GM21381 (cell line): ENCODE measurements around the gene ASNSD1.

Experiments used
- ATAC-seq: cut with Tn5 transposase; IDR thresholded peaks from one replicate; pipeline ENCODE4 v1.9.1; 2021; ENCODE audit warnings: mild to moderate bottlenecking, moderate library complexity; ENCODE audit not compliant: unreplicated experiment

The ASNSD1 gene

GRCh38 chr2:189661148-189661956 lies at the start of gene ASNSD1:
Gene ASNSD1 (plus strand): TSS chr2:189661459. CDS start chr2:189666133, 4,674 bp downstream.
- ATAC-seq, result peak; percentile 91

GRCh38 chr2:189613077-189613636 lies 48.1 kb upstream of the ASNSD1 start:
- no peak for ATAC-seq

GRCh38 chr2:189613650-189614420 lies 47.4 kb upstream of the ASNSD1 start:
- ATAC-seq, result no peak

GRCh38 chr2:189614585-189614984 lies 46.7 kb upstream of the ASNSD1 start:
- ATAC-seq, result no peak

GRCh38 chr2:189618197-189618596 lies 43.1 kb upstream of the ASNSD1 start:
- no peak for ATAC-seq

GRCh38 chr2:189621781-189622180 lies 39.5 kb upstream of the ASNSD1 start:
- no peak for ATAC-seq

- no peak for ATAC-seq
Observed at GRCh38 chr2:189623049-189623448, 38.2 kb upstream of the ASNSD1 start.

GRCh38 chr2:189624648-189625355 lies 36.5 kb upstream of the ASNSD1 start:
- no peak for ATAC-seq

GRCh38 chr2:189625636-189626035 lies 35.6 kb upstream of the ASNSD1 start:
- no peak for ATAC-seq

GRCh38 chr2:189627789-189628188 lies 33.5 kb upstream of the ASNSD1 start:
- no peak for ATAC-seq

GRCh38 chr2:189628817-189629530 lies 32.3 kb upstream of the ASNSD1 start:
- no peak for ATAC-seq

- ATAC-seq, result no peak
Observed at GRCh38 chr2:189629531-189630453, 31.5 kb upstream of the ASNSD1 start.

- no peak for ATAC-seq
Observed at GRCh38 chr2:189631849-189632248, 29.4 kb upstream of the ASNSD1 start.

GRCh38 chr2:189633392-189633811 lies 27.9 kb upstream of the ASNSD1 start:
- no peak for ATAC-seq

- no peak for ATAC-seq
Observed at GRCh38 chr2:189635353-189635752, 25.9 kb upstream of the ASNSD1 start.

- no peak for ATAC-seq
Observed at GRCh38 chr2:189638301-189639006, 22.8 kb upstream of the ASNSD1 start.

GRCh38 chr2:189639007-189639609 lies 22.2 kb upstream of the ASNSD1 start:
- no peak for ATAC-seq

GRCh38 chr2:189641002-189641401 lies 20.3 kb upstream of the ASNSD1 start:
- no peak for ATAC-seq
